ENCODE measurements around the gene CHADL. TPM values are rescaled to one million over a fixed set of nuclear protein-coding genes. Genes with fewer than 3 reads are reported as not detected.
"Not testable (repeated sequence)": the region's sequence is repeated elsewhere in the genome, so short reads cannot be mapped to it uniquely, and the experiment has no call there.

The CHADL gene
- polyA plus RNA-seq, 1 donor from 2014 or later: 0.63 TPM

GRCh38 chr22:41197038-41197972 is 43.4 kb downstream of the CHADL start:
- Mint-ChIP-seq H3K4me3 (peak overlapping the region; percentile 81 to 96 (median 90)), H3K27me3 (peaks cover 2% of the 10 kb centered on the region), H3K9me3 (no peaks in the 10 kb centered on the region), H3K27ac (peak overlapping the region in 1 of 3 donors; percentile 3), H3K4me1 (peaks cover 9 to 11% (median 10%) of the 10 kb centered on the region in 3 donors), H3K36me3 (no peaks in the 10 kb centered on the region)

- Mint-ChIP-seq H3K27ac (no peak overlapping the region), H3K36me3 (no peaks in the 10 kb centered on the region), H3K27me3 (no peaks in the 10 kb centered on the region), H3K4me3 (peak overlapping the region in 1 of 4 donors; percentile 6), H3K9me3 (no peaks in the 10 kb centered on the region), H3K4me1 (peaks cover 9 to 10% (median 9%) of the 10 kb centered on the region in 3 donors)
These were observed 46.9 kb downstream of the CHADL start for GRCh38 chr22:41193829-41194228.

GRCh38 chr22:41191467-41191866 is 49.3 kb downstream of the CHADL start:
- H3K4me1 Mint-ChIP-seq: peaks cover 0 to 2% (median 1%) of the 10 kb centered on the region in 3 donors
- H3K9me3 Mint-ChIP-seq: no peaks in the 10 kb centered on the region
- no peak overlapping the region for H3K4me3 Mint-ChIP-seq
- no peaks in the 10 kb centered on the region for H3K36me3 Mint-ChIP-seq
- H3K27me3 Mint-ChIP-seq: no peaks in the 10 kb centered on the region
- H3K27ac Mint-ChIP-seq: no peak overlapping the region

- no peaks in the 10 kb centered on the region for H3K9me3 Mint-ChIP-seq
- H3K36me3 Mint-ChIP-seq: no peaks in the 10 kb centered on the region
- H3K4me1 Mint-ChIP-seq: no peaks in the 10 kb centered on the region
- no peak overlapping the region for H3K27ac Mint-ChIP-seq
- no peaks in the 10 kb centered on the region for H3K27me3 Mint-ChIP-seq
- no peak overlapping the region for H3K4me3 Mint-ChIP-seq
These were observed 56.1 kb downstream of the CHADL start for GRCh38 chr22:41184679-41185078.

GRCh38 chr22:41181349-41182241 is 59.1 kb downstream of the CHADL start:
- H3K27me3 Mint-ChIP-seq: no peaks in the 10 kb centered on the region
- H3K4me1 Mint-ChIP-seq: peaks cover 0 to 4% (median 2%) of the 10 kb centered on the region in 3 donors
- no peaks in the 10 kb centered on the region for H3K9me3 Mint-ChIP-seq
- no peak overlapping the region for H3K4me3 Mint-ChIP-seq
- H3K36me3 Mint-ChIP-seq: no peaks in the 10 kb centered on the region
- peak overlapping the region in 2 of 3 donors; percentile 30 to 75 for H3K27ac Mint-ChIP-seq

GRCh38 chr22:41180926-41181325 is 59.8 kb downstream of the CHADL start:
- H3K4me1 Mint-ChIP-seq: peaks cover 0 to 4% (median 2%) of the 10 kb centered on the region in 3 donors
- peak overlapping the region in 2 of 3 donors; percentile 30 to 75 for H3K27ac Mint-ChIP-seq
- no peak overlapping the region for H3K4me3 Mint-ChIP-seq
- H3K27me3 Mint-ChIP-seq: no peaks in the 10 kb centered on the region
- H3K9me3 Mint-ChIP-seq: no peaks in the 10 kb centered on the region
- peaks cover 3% of the 10 kb centered on the region for H3K36me3 Mint-ChIP-seq

GRCh38 chr22:41180362-41180761 is 60.4 kb downstream of the CHADL start:
- not testable (repeated sequence) for H3K36me3 Mint-ChIP-seq, H3K27ac Mint-ChIP-seq, H3K4me1 Mint-ChIP-seq, H3K27me3 Mint-ChIP-seq, H3K9me3 Mint-ChIP-seq, H3K4me3 Mint-ChIP-seq

Other genes starting within 250 kb of the CHADL start
- gene EP300, start 148.3 kb downstream of the CHADL start, polyA plus RNA-seq: 26.0 TPM
- gene L3MBTL2, start 35.6 kb downstream of the CHADL start, polyA plus RNA-seq: 29.8 TPM
- 21.6 TPM for gene RANGAP1, start 45.3 kb upstream of the CHADL start, polyA plus RNA-seq
- 1.4 TPM for gene ZC3H7B, start 60.6 kb upstream of the CHADL start, polyA plus RNA-seq
- gene TEF, start 141.0 kb upstream of the CHADL start, polyA plus RNA-seq: 2.9 TPM
- 52.2 TPM for gene TOB2, start 205.9 kb upstream of the CHADL start, polyA plus RNA-seq
- gene PHF5A, start 227.8 kb upstream of the CHADL start, polyA plus RNA-seq: 23.8 TPM
- gene ACO2, start 228.2 kb upstream of the CHADL start, polyA plus RNA-seq: 132 TPM

All from IgD-negative memory B cell (primary cell).